K562 (cell line): ENCODE results near the gene CNKSR2.

Source experiments
- BRCA1 ChIP-seq, 2 experiments: fragments of 450-650 bp in 1 of 2; sonication (generic) in 1 of 2; formaldehyde crosslinking in 1 of 2; IDR thresholded peaks; 2 replicates each; pipeline versions ENCODE4 v1.5.0 to v1.6.1; 2017 to 2020; ENCODE audit warnings: mild to moderate bottlenecking in 1 of 2, missing genetic modification reagents in 1 of 2
- EZH2 ChIP-seq: IDR thresholded peaks from 2 replicates; pipeline ENCODE4 v1.6.1; 2012; ENCODE audit warnings: low read depth, mild to moderate bottlenecking, inconsistent platforms, low read length, borderline replicate concordance
- FOS ChIP-seq: IDR thresholded peaks from 3 replicates; pipeline ENCODE4 v1.6.1; 2011; ENCODE audit not compliant: insufficient read length; ENCODE audit errors: extremely low read depth
- HDAC3 ChIP-seq: fragments of 450-650 bp; IDR thresholded peaks from 2 replicates; pipeline ENCODE4 v1.6.1; 2018; ENCODE audit warnings: borderline replicate concordance, mild to moderate bottlenecking, moderate library complexity; ENCODE audit not compliant: partially characterized antibody
- HMG20B ChIP-seq: fragments of 250-450 bp; sonication (Bioruptor Pico); IDR thresholded peaks from 2 replicates; pipeline ENCODE4 v1.5.0; 2021; ENCODE audit warnings: mild to moderate bottlenecking
- PRMT5 ChIP-seq: sonication (generic); formaldehyde crosslinking; IDR thresholded peaks from 2 replicates; pipeline ENCODE4 v1.5.0; 2020; ENCODE audit warnings: missing genetic modification reagents
- RAD21 ChIP-seq, 2 experiments: fragments of 250-450 bp in 1 of 2; fragments of 450-650 bp in 1 of 2; sonication (Bioruptor Pico) in 1 of 2; formaldehyde crosslinking in 1 of 2; IDR thresholded peaks in 1 of 2; conservative IDR thresholded peaks in 1 of 2; 2 replicates each; pipeline versions ENCODE4 v1.4.0 to v1.8.0; 2020 to 2022; ENCODE audit warnings: mild to moderate bottlenecking in 2 of 2, moderate library complexity in 1 of 2
- RNF2 ChIP-seq: sonication (generic); IDR thresholded peaks from 2 replicates; pipeline ENCODE4 v1.6.1; 2016
- ZEB2 ChIP-seq: fragments of 450-650 bp; IDR thresholded peaks from 2 replicates; pipeline ENCODE4 v1.6.1; 2016
- ZNF124 ChIP-seq: sonication (generic); formaldehyde crosslinking; IDR thresholded peaks from 2 replicates; pipeline ENCODE4 v1.8.1; 2022; ENCODE audit warnings: missing genetic modification reagents
- TF ChIP-seq, protein P1 (sequence below), 3 experiments: IDR thresholded peaks in 2 of 3; conservative IDR thresholded peaks in 1 of 3; 2 replicates each; pipeline ENCODE4 v1.5.1; 2011 to 2012; ENCODE audit warnings: low read length in 3 of 3, mild to moderate bottlenecking in 3 of 3, control low read depth in 2 of 3, improper control_type of control experiment in 1 of 3, inconsistent platforms in 1 of 3, low read depth in 1 of 3, mixed read lengths in 1 of 3, moderate library complexity in 1 of 3; ENCODE audit not compliant: insufficient read depth in 2 of 3
- TF ChIP-seq, protein P2 (sequence below): sonication (generic); formaldehyde crosslinking; IDR thresholded peaks from 2 replicates; pipeline ENCODE4 v1.8.1; 2022; ENCODE audit warnings: missing genetic modification reagents
- TF ChIP-seq, protein P3 (sequence below): fragments of 250-450 bp; sonication (Bioruptor Pico); IDR thresholded peaks from 2 replicates; pipeline ENCODE4 v1.4.0; 2020; ENCODE audit warnings: mild to moderate bottlenecking, moderate library complexity
- TF ChIP-seq, protein P4 (sequence below): fragments of 450-650 bp; formaldehyde crosslinking; IDR thresholded peaks from 2 replicates; pipeline ENCODE4 v1.4.0; 2022; ENCODE audit warnings: missing genetic modification characterization

DNA sequence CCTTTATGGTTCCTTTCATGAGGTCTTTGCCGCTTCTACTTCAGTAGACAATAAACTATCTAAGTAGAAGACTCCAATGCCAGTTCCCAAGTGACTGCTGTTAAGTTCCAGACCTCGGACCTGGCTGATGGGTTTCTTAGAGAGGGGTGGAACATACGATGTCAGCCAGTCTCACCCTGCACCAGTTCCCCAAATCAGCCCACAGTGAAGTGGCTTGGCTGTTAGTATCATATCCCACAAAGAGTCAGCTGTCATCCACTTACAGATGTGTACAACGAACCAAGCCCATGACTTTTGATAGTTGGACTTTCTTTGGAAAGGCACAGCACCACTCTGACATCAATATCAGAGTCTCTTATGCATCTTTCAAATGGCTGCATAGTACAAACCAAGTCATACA lies 292.0 kb downstream of the CNKSR2 start:
- TF ChIP-seq EZH2 = no peak
- TF ChIP-seq RNF2 = no peak
- TF ChIP-seq, protein P1, sequence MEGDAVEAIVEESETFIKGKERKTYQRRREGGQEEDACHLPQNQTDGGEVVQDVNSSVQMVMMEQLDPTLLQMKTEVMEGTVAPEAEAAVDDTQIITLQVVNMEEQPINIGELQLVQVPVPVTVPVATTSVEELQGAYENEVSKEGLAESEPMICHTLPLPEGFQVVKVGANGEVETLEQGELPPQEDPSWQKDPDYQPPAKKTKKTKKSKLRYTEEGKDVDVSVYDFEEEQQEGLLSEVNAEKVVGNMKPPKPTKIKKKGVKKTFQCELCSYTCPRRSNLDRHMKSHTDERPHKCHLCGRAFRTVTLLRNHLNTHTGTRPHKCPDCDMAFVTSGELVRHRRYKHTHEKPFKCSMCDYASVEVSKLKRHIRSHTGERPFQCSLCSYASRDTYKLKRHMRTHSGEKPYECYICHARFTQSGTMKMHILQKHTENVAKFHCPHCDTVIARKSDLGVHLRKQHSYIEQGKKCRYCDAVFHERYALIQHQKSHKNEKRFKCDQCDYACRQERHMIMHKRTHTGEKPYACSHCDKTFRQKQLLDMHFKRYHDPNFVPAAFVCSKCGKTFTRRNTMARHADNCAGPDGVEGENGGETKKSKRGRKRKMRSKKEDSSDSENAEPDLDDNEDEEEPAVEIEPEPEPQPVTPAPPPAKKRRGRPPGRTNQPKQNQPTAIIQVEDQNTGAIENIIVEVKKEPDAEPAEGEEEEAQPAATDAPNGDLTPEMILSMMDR (IDR thresholded peaks at IDR 0.05 in 2 of 3, conservative IDR thresholded peaks at IDR 0.05 in 1 of 3; ENCODE audit: insufficient read depth in 2 of 3, low read depth in 1 of 3, low read length in 3 of 3) = no peak
- TF ChIP-seq ZEB2 = no peak
- no peak for TF ChIP-seq RAD21 (CRISPR knock-in tag; conservative IDR thresholded peaks at IDR 0.05 in 1 of 2, IDR thresholded peaks at IDR 0.05 in 1 of 2)
- no peak for TF ChIP-seq FOS
- TF ChIP-seq HMG20B = no peak
- TF ChIP-seq, protein P2, sequence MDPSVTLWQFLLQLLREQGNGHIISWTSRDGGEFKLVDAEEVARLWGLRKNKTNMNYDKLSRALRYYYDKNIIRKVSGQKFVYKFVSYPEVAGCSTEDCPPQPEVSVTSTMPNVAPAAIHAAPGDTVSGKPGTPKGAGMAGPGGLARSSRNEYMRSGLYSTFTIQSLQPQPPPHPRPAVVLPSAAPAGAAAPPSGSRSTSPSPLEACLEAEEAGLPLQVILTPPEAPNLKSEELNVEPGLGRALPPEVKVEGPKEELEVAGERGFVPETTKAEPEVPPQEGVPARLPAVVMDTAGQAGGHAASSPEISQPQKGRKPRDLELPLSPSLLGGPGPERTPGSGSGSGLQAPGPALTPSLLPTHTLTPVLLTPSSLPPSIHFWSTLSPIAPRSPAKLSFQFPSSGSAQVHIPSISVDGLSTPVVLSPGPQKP (CRISPR knock-in tag) = no peak
- no peak for TF ChIP-seq PRMT5 (CRISPR knock-in tag)
- TF ChIP-seq, protein P3, sequence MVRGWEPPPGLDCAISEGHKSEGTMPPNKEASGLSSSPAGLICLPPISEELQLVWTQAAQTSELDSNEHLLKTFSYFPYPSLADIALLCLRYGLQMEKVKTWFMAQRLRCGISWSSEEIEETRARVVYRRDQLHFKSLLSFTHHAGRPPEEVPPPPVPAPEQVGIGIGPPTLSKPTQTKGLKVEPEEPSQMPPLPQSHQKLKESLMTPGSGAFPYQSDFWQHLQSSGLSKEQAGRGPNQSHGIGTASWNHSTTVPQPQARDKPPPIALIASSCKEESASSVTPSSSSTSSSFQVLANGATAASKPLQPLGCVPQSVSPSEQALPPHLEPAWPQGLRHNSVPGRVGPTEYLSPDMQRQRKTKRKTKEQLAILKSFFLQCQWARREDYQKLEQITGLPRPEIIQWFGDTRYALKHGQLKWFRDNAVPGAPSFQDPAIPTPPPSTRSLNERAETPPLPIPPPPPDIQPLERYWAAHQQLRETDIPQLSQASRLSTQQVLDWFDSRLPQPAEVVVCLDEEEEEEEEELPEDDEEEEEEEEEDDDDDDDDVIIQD = no peak
- TF ChIP-seq, protein P4, sequence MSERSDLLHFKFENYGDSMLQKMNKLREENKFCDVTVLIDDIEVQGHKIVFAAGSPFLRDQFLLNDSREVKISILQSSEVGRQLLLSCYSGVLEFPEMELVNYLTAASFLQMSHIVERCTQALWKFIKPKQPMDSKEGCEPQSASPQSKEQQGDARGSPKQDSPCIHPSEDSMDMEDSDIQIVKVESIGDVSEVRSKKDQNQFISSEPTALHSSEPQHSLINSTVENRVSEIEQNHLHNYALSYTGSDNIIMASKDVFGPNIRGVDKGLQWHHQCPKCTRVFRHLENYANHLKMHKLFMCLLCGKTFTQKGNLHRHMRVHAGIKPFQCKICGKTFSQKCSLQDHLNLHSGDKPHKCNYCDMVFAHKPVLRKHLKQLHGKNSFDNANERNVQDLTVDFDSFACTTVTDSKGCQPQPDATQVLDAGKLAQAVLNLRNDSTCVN (CRISPR knock-in tag) = no peak
- TF ChIP-seq BRCA1 (IDR thresholded peaks at IDR 0.05) = no peak
- TF ChIP-seq BRCA1 (CRISPR knock-in tag; IDR thresholded peaks at IDR 0.05) = no peak
- no peak for TF ChIP-seq HDAC3
- TF ChIP-seq ZNF124 (CRISPR knock-in tag) = no peak
